Measurements from ENCODE around the gene SELENOK. TPM values are rescaled to one million over a fixed set of nuclear protein-coding genes. Genes with fewer than 3 reads are reported as not detected.

The SELENOK gene
- total and polyA plus RNA-seq, 2 of the 4 experiments (the other 2 are of a cell fraction) = 35.5 to 37.1 TPM

- no peak for DNase-seq
- in situ Hi-C loops (cut with MboI; ENCODE audit: low sequenced_read_pairs) (no loop called here), intact Hi-C loops (cut with micrococcal nuclease) (no loop called here), dilution Hi-C loops (cut with HindIII; ENCODE audit: low sequenced_read_pairs, unreplicated experiment) (no loop called here)
- no peak overlapping the region for H3K23ac ChIP-seq (ENCODE audit: low read depth, low read length)
- H4K5ac ChIP-seq (ENCODE audit: low read depth, low read length) = no peak overlapping the region
- H2AFZ ChIP-seq (replicated peaks; ENCODE audit: low read length, poor library complexity) = no peak overlapping the region
- H3K4me3 ChIP-seq (ENCODE audit: insufficient read depth, low read depth, low read length) = no peak overlapping the region
- no peak overlapping the region for H4K91ac ChIP-seq (ENCODE audit: insufficient read depth, low read depth, low read length)
- POLR2A ChIA-PET (ENCODE audit: unreplicated experiment) = no interaction called here
- H3K4ac ChIP-seq (ENCODE audit: low read depth, low read length) = no peak overlapping the region
- no peak overlapping the region for H3K9ac ChIP-seq (ENCODE audit: low read depth, low read length)
- no peak overlapping the region for H3K4me2 ChIP-seq (ENCODE audit: low read depth, low read length)
- H2BK20ac ChIP-seq (ENCODE audit: low read depth, low read length) = no peak overlapping the region
- H4K20me1 ChIP-seq (ENCODE audit: insufficient read depth, low read length) = no peaks in the 10 kb centered on the region
- no peak overlapping the region for H2AK9ac ChIP-seq (replicated peaks; ENCODE audit: low read depth, low read length, poor library complexity)
- no peak overlapping the region for H2BK15ac ChIP-seq (ENCODE audit: low read depth, low read length)
- TF ChIP-seq CTCF (conservative IDR thresholded peaks at IDR 0.05; ENCODE audit: low read depth, low read length) (no peak), RFX5 (IDR thresholded peaks at IDR 0.05; ENCODE audit: low read depth, low read length) (no peak), USF2 (IDR thresholded peaks at IDR 0.05; ENCODE audit: low read depth, low read length) (no peak), ELK1 (IDR thresholded peaks at IDR 0.05; ENCODE audit: borderline replicate concordance, low read depth, low read length) (no peak)
- no peak overlapping the region for H3K18ac ChIP-seq (ENCODE audit: low read depth, low read length)
- CTCF ChIA-PET = interaction anchor here (0.6 kb wide), 1 partner anchor 778 kb away, joined by 4 read pairs; no protein-coding TSS in a partner anchor
- no peaks in the 10 kb centered on the region for H3K36me3 ChIP-seq (ENCODE audit: control insufficient read depth, insufficient read depth, low read length)
- no peak overlapping the region for H3K27ac ChIP-seq (ENCODE audit: insufficient read depth, low read length)
- no peaks in the 10 kb centered on the region for H3K9me3 ChIP-seq (ENCODE audit: control insufficient read depth, insufficient read depth, low read length)
- WGBS, 2 experiments (ENCODE audit: extremely low coverage in 2 of 2, insufficient read length in 1 of 2) = no CpG with 5 or more reads among the region's 5 CpGs
- no peaks in the 10 kb centered on the region for H3K79me1 ChIP-seq (ENCODE audit: low read depth in 1 of 2, low read length in 2 of 2)
- H2BK5ac ChIP-seq (ENCODE audit: low read depth, low read length, poor library complexity, severe bottlenecking) = no peak overlapping the region
- no peak overlapping the region for H4K8ac ChIP-seq (ENCODE audit: low read depth in 2 of 2, low read length in 2 of 2)
- no peak for ATAC-seq (ENCODE audit: low read depth)
- H3K9me1 ChIP-seq (ENCODE audit: insufficient read depth, low read length) = no peaks in the 10 kb centered on the region
- H3K27me3 ChIP-seq (ENCODE audit: control insufficient read depth, insufficient read depth, low read length) = peaks cover 1% of the 10 kb centered on the region
- no peak overlapping the region for H3K14ac ChIP-seq (replicated peaks; ENCODE audit: low read depth, low read length)
- no peak overlapping the region for H3K56ac ChIP-seq (ENCODE audit: extremely low read depth, insufficient read depth, low read length)
- H3K4me1 ChIP-seq (ENCODE audit: control insufficient read depth, insufficient read depth, low read length) = no peaks in the 10 kb centered on the region
- no peak overlapping the region for H2BK120ac ChIP-seq (ENCODE audit: low read depth, low read length)
- BruUV-seq (replicated peaks) = no TSS peak
- no peak overlapping the region for H2AK5ac ChIP-seq (ENCODE audit: low read depth, low read length)
Observed at GRCh38 chr3:53902711-53903110, 11.1 kb upstream of the SELENOK start.

All from IMR-90 (cell line).